Keratinocyte (primary cell): ENCODE measurements around the gene CYSTM1.

Experiments
- EZH2 ChIP-seq: IDR thresholded peaks from one replicate; pipeline ENCODE4 v1.6.1; 2012; ENCODE audit warnings: inconsistent platforms, mild to moderate bottlenecking, low read length, moderate library complexity
- TF ChIP-seq, protein P1 (sequence below), 3 experiments: IDR thresholded peaks in 1 of 3; conservative IDR thresholded peaks in 1 of 3; optimal IDR thresholded peaks in 1 of 3; 2 replicates in 2 of 3; 3 replicates in 1 of 3; pipeline versions ENCODE3 to v1.5.1; 2011; ENCODE audit warnings: low read length in 3 of 3, mild to moderate bottlenecking in 3 of 3, moderate library complexity in 2 of 3, control low read depth in 1 of 3, inconsistent platforms in 1 of 3; ENCODE audit not compliant: insufficient read depth in 2 of 3; ENCODE audit errors: extremely low read depth in 1 of 3

DNA sequence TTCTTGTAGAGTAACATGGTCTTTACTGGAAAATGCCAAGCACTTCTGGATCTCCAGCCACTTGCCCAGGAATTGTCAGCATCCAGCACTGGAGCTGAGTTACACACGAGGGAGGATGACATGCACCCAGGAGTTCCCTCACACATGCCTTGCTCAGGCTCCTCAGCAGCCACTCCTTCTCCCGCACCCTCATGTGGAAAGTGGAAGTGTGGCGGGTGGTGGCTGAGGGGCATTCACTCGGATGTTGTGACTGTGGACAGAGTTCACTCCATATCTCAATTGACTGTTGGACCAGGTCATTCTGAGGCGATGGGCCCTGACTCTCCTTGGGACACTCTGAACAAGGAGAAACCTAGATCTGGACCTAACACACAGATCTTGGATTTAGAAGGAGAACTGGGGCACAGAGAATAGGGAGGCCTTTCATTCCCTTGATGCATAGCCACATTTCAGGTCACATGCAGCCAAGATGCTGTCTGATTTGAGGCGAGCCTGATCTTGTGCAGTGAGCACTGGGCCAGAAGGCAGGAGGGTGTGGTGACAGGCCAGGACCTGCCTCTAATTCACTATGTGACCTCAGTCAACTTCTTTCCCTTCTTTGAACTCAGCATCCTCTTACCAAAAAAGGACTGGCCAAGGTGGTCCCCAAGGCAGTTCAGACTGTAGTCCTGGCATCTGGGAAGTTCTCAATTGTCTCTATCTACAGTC, 62.1 kb downstream of the CYSTM1 start:
- TF ChIP-seq, protein P1, sequence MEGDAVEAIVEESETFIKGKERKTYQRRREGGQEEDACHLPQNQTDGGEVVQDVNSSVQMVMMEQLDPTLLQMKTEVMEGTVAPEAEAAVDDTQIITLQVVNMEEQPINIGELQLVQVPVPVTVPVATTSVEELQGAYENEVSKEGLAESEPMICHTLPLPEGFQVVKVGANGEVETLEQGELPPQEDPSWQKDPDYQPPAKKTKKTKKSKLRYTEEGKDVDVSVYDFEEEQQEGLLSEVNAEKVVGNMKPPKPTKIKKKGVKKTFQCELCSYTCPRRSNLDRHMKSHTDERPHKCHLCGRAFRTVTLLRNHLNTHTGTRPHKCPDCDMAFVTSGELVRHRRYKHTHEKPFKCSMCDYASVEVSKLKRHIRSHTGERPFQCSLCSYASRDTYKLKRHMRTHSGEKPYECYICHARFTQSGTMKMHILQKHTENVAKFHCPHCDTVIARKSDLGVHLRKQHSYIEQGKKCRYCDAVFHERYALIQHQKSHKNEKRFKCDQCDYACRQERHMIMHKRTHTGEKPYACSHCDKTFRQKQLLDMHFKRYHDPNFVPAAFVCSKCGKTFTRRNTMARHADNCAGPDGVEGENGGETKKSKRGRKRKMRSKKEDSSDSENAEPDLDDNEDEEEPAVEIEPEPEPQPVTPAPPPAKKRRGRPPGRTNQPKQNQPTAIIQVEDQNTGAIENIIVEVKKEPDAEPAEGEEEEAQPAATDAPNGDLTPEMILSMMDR (optimal IDR thresholded peaks at IDR 0.05 in 1 of 3, IDR thresholded peaks at IDR 0.05 in 1 of 3, conservative IDR thresholded peaks at IDR 0.05 in 1 of 3; ENCODE audit: extremely low read depth in 1 of 3, insufficient read depth in 2 of 3, low read length in 3 of 3): no peak
- TF ChIP-seq EZH2: no peak
